Upper lobe of left lung (tissue), 6 donors: ENCODE results near the gene CSNK1A1L. TPM values are rescaled to one million over a fixed set of nuclear protein-coding genes. Genes with fewer than 3 reads are reported as not detected.

Experiments used
- ATAC-seq, 2 donors: fragments of 200-7000 bp; cut with Tn5 transposase; one replicate each; pipeline ENCODE4 v1.9.1; 2022; ENCODE audit warnings: mild to moderate bottlenecking in 2 of 2, moderate library complexity in 2 of 2; ENCODE audit not compliant: low FRiP score in 2 of 2
- DNase-seq, 2 donors: peaks; one replicate each; pipeline ENCODE4 v3.0.0-alpha.2; 2019 to 2020
- H3K27ac ChIP-seq, 4 donors: fragments of 200-600 bp; sonication (generic); one replicate each; pipeline ENCODE4 v1.5.1; 2016 to 2019
- H3K27me3 ChIP-seq, 4 donors: fragments of 200-600 bp; sonication (generic); one replicate each; pipeline ENCODE4 v1.5.1; 2017 to 2019
- H3K36me3 ChIP-seq, 4 donors: fragments of 200-600 bp; sonication (generic); one replicate each; pipeline ENCODE4 v1.5.1; 2016 to 2019
- H3K4me1 ChIP-seq, 4 donors: fragments of 200-600 bp; sonication (generic); one replicate each; pipeline ENCODE4 v1.5.1; 2018 to 2019
- H3K4me3 ChIP-seq, 4 donors: fragments of 200-600 bp; sonication (generic); one replicate each; pipeline ENCODE4 v1.5.1; 2017 to 2019; ENCODE audit warnings: mild to moderate bottlenecking in 2 of 4, moderate library complexity in 1 of 4
- H3K9me3 ChIP-seq, 4 donors: fragments of 200-600 bp; sonication (generic); one replicate each; pipeline ENCODE4 v1.5.1; 2018 to 2019
- CTCF ChIP-seq, 6 experiments: fragments of 450-650 bp in 4 of 6; fragments of 200-600 bp in 2 of 6; sonication (generic) in 2 of 6; IDR thresholded peaks; one replicate each; pipeline ENCODE4 v1.5.1; 2016 to 2019; ENCODE audit warnings: antibody characterized with exemption in 6 of 6
- EP300 ChIP-seq, 4 donors: sonication (generic); formaldehyde crosslinking; IDR thresholded peaks; one replicate each; pipeline ENCODE4 v1.5.1; 2017; ENCODE audit warnings: antibody characterized with exemption in 4 of 4, control low read depth in 2 of 4
- POLR2A ChIP-seq, 4 donors: fragments of 450-650 bp; IDR thresholded peaks; one replicate each; pipeline ENCODE4 v1.5.1; 2016 to 2017; ENCODE audit warnings: antibody characterized with exemption in 4 of 4, mild to moderate bottlenecking in 2 of 4
- POLR2AphosphoS5 ChIP-seq, 2 donors: sonication (generic); formaldehyde crosslinking; IDR thresholded peaks; one replicate each; pipeline ENCODE4 v1.5.1; 2017; ENCODE audit warnings: antibody characterized with exemption in 2 of 2
- WGBS, 2 donors: methylation state at CpG; one replicate each; pipeline ENCODE4 v1.1.5; 2017 to 2018; 5-methylcytosine and 5-hydroxymethylcytosine counted together
- total RNA-seq, 6 donors: library from RNA; depleted of rRNA in 4 of 6; stranded (reverse); fragments of >200 nt in 4 of 6; gene quantifications; one replicate each; pipeline versions ENCODE4 v1.1.0 to v1.2.1, GENCODE V29; 2016 to 2021
- donor health status: DM: no; HTN: no; CAD: no; lungs with moderate emphysema.
- donor health status: DM: no; HTN: yes; CAD: no; lungs with severe emphysema.

Gene CSNK1A1L
- total RNA-seq, 6 donors from 2014 or later, result not detected

GRCh38 chr13:37136187-37136586 lies 30.7 kb upstream of the CSNK1A1L start:
- Histone ChIP-seq H3K27ac (no peak overlapping the region), H3K36me3 (no peaks in the 10 kb centered on the region), H3K9me3 (no peaks in the 10 kb centered on the region), H3K4me3 (no peak overlapping the region), H3K4me1 (no peaks in the 10 kb centered on the region), H3K27me3 (no peaks in the 10 kb centered on the region)
- WGBS, 2 donors, result 56 to 60% methylated on average over 2 of the region's 2 CpGs
- DNase-seq (no peak), ATAC-seq (no peak)
- TF ChIP-seq POLR2A (IDR thresholded peaks at IDR 0.05), result no peak
- TF ChIP-seq EP300 (IDR thresholded peaks at IDR 0.05), result no peak
- TF ChIP-seq POLR2AphosphoS5 (IDR thresholded peaks at IDR 0.05), result no peak
- TF ChIP-seq CTCF (IDR thresholded peaks at IDR 0.05), result no peak

GRCh38 chr13:37134411-37135041 lies 29.1 kb upstream of the CSNK1A1L start:
- no peak for DNase-seq
- Histone ChIP-seq H3K4me1 (no peaks in the 10 kb centered on the region), H3K27ac (no peak overlapping the region), H3K27me3 (no peaks in the 10 kb centered on the region), H3K9me3 (no peaks in the 10 kb centered on the region), H3K4me3 (no peak overlapping the region), H3K36me3 (no peaks in the 10 kb centered on the region)
- WGBS, 2 donors, result 75 to 80% methylated on average over 6 of the region's 6 CpGs
- peak in 1 of 2 donors; percentile 56 for ATAC-seq
- TF ChIP-seq EP300 (IDR thresholded peaks at IDR 0.05), result no peak
- no peak for TF ChIP-seq CTCF (IDR thresholded peaks at IDR 0.05)
- no peak for TF ChIP-seq POLR2AphosphoS5 (IDR thresholded peaks at IDR 0.05)
- TF ChIP-seq POLR2A (IDR thresholded peaks at IDR 0.05), result no peak

- no peaks in the 10 kb centered on the region for H3K27me3 ChIP-seq
- H3K36me3 ChIP-seq, result no peaks in the 10 kb centered on the region
- TF ChIP-seq EP300 (IDR thresholded peaks at IDR 0.05), result no peak
- no peak for TF ChIP-seq CTCF (IDR thresholded peaks at IDR 0.05)
- no peak for TF ChIP-seq POLR2AphosphoS5 (IDR thresholded peaks at IDR 0.05)
- no peak for TF ChIP-seq POLR2A (IDR thresholded peaks at IDR 0.05)
- H3K9me3 ChIP-seq, result no peaks in the 10 kb centered on the region
- no peak for ATAC-seq
- no peak overlapping the region for H3K4me3 ChIP-seq
- no peak for DNase-seq
- 90 to 96% methylated on average over 2 of the region's 2 CpGs for WGBS, 2 donors
- peaks cover 0 to 8% (median 0%) of the 10 kb centered on the region in 4 donors for H3K4me1 ChIP-seq
- H3K27ac ChIP-seq, result no peak overlapping the region
Observed at GRCh38 chr13:37132211-37132610, 26.7 kb upstream of the CSNK1A1L start.

GRCh38 chr13:37131092-37131491 lies 25.6 kb upstream of the CSNK1A1L start:
- Histone ChIP-seq H3K9me3 (no peaks in the 10 kb centered on the region), H3K27me3 (no peaks in the 10 kb centered on the region), H3K36me3 (no peaks in the 10 kb centered on the region), H3K27ac (no peak overlapping the region), H3K4me3 (no peak overlapping the region), H3K4me1 (peaks cover 0 to 8% (median 0%) of the 10 kb centered on the region in 4 donors)
- no peak for DNase-seq
- TF ChIP-seq POLR2A (IDR thresholded peaks at IDR 0.05) (no peak), POLR2AphosphoS5 (IDR thresholded peaks at IDR 0.05) (no peak), CTCF (IDR thresholded peaks at IDR 0.05) (no peak), EP300 (IDR thresholded peaks at IDR 0.05) (no peak)
- WGBS, 2 donors, result 52 to 58% methylated on average over 3 of the region's 3 CpGs
- ATAC-seq, result no peak

- Histone ChIP-seq H3K9me3 (no peaks in the 10 kb centered on the region), H3K4me1 (peaks cover 0 to 8% (median 0%) of the 10 kb centered on the region in 4 donors), H3K36me3 (no peaks in the 10 kb centered on the region), H3K4me3 (no peak overlapping the region), H3K27me3 (no peaks in the 10 kb centered on the region), H3K27ac (no peak overlapping the region)
- ATAC-seq (no peak), DNase-seq (no peak)
- WGBS, 2 donors, result 79 to 87% methylated on average over 4 of the region's 4 CpGs
- TF ChIP-seq EP300 (IDR thresholded peaks at IDR 0.05) (no peak), CTCF (IDR thresholded peaks at IDR 0.05) (no peak), POLR2AphosphoS5 (IDR thresholded peaks at IDR 0.05) (no peak), POLR2A (IDR thresholded peaks at IDR 0.05) (no peak)
Observed at GRCh38 chr13:37129866-37130265, 24.4 kb upstream of the CSNK1A1L start.
